Stimulated activated CD4-positive, alpha-beta T cell treated with anti-CD3 and anti-CD28 coated beads, Interleukin-1b, Interleukin-23, amount 100 ng/mL, for 24 hours (primary cell): ENCODE results near the gene LFNG.
A peak's percentile ranks its signal among the peaks of the same experiment; 100 is the strongest.

Experiments
- DNase-seq, 4 experiments: peaks; one replicate each; pipeline ENCODE4 v3.0.0-alpha.2; 2020; ENCODE audit warnings: low read depth in 4 of 4, low spot score in 1 of 4

LFNG gene

GRCh38 chr7:2502647-2502966, 17.0 kb upstream of the LFNG start:
- DNase-seq, result no peak

- no peak for DNase-seq
These were observed 16.3 kb upstream of the LFNG start for GRCh38 chr7:2503056-2503941.

- DNase-seq, result no peak
These were observed 15.3 kb upstream of the LFNG start for GRCh38 chr7:2504128-2504888.

GRCh38 chr7:2504889-2505375, 14.6 kb upstream of the LFNG start:
- DNase-seq, result no peak

- DNase-seq, result no peak
These were observed 14.2 kb upstream of the LFNG start for GRCh38 chr7:2505401-2505800.

GRCh38 chr7:2507208-2507916, 12.2 kb upstream of the LFNG start:
- DNase-seq, result no peak

GRCh38 chr7:2507917-2508306, 11.7 kb upstream of the LFNG start:
- no peak for DNase-seq

- peak in 1 of 4 experiments; percentile 51 for DNase-seq
These were observed 11.0 kb upstream of the LFNG start for GRCh38 chr7:2508327-2509215.

GRCh38 chr7:2509298-2509906, 10.2 kb upstream of the LFNG start:
- no peak for DNase-seq

GRCh38 chr7:2510130-2510776, 9.3 kb upstream of the LFNG start:
- no peak for DNase-seq

- DNase-seq, result no peak
These were observed 8.4 kb upstream of the LFNG start for GRCh38 chr7:2510909-2511768.

- DNase-seq, result no peak
These were observed 7.8 kb upstream of the LFNG start for GRCh38 chr7:2511769-2512168.

- no peak for DNase-seq
These were observed 7.4 kb upstream of the LFNG start for GRCh38 chr7:2512179-2512661.

- no peak for DNase-seq
These were observed 6.9 kb upstream of the LFNG start for GRCh38 chr7:2512713-2513112.

GRCh38 chr7:2513702-2514101, 5.9 kb upstream of the LFNG start:
- no peak for DNase-seq

- DNase-seq, result no peak
These were observed 4.8 kb upstream of the LFNG start for GRCh38 chr7:2514473-2515423.

- no peak for DNase-seq
These were observed 4.0 kb upstream of the LFNG start for GRCh38 chr7:2515424-2516193.
